ENCODE results near the gene DGKZ. TPM values are rescaled to one million over a fixed set of nuclear protein-coding genes. Genes with fewer than 3 reads are reported as not detected.

DGKZ gene
- total RNA-seq, 1 experiment from 2014 or later, result 68.9 TPM

DNA sequence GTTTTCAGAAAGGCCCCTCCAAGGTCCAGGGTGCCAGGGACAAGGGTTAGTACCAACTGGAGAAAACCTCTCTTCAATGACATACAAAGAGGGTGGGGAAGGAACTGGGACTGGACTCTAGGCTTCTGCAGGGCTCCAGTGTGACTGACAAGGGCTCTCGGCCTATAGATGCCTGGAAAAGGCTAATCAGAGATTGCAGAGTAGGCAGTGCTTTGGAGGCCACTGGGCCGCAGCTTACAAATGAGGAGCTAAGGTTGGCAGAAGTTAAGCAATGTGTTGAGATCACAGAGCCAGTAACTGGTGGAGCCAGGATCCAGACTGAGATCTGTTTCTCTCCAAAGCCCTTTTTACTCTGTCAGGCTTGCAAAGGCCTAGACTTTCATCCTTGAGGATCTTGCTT lies 7.4 kb upstream of the DGKZ start:
- Histone ChIP-seq H3K27me3 (ENCODE audit: insufficient read depth, low read length) (no peaks in the 10 kb centered on the region), H3K18ac (ENCODE audit: insufficient read length, low read depth, low read length) (no peak overlapping the region), H4K91ac (ENCODE audit: insufficient read length, low read depth, low read length) (no peak overlapping the region), H4K8ac (replicated peaks; ENCODE audit: insufficient read length, low read depth, low read length) (no peak overlapping the region), H3K14ac (ENCODE audit: insufficient read depth, low read length) (no peak overlapping the region), H4K5ac (ENCODE audit: insufficient read length, low read depth, low read length) (no peak overlapping the region), H3K79me2 (ENCODE audit: insufficient read depth, low read length) (no peaks in the 10 kb centered on the region), H2BK5ac (ENCODE audit: insufficient read length, low read length) (peak overlapping the region; percentile 6), H2BK15ac (ENCODE audit: low read depth, low read length) (no peak overlapping the region), H3K23ac (ENCODE audit: insufficient read length, low read depth, low read length) (no peak overlapping the region), H2AK5ac (ENCODE audit: insufficient read length, low read length) (no peak overlapping the region), H3K23me2 (ENCODE audit: insufficient read length, low read depth, low read length, poor library complexity, severe bottlenecking) (no peaks in the 10 kb centered on the region), H3T11ph (ENCODE audit: low read length) (no peak overlapping the region), H2BK12ac (ENCODE audit: insufficient read length, low read depth, low read length) (no peak overlapping the region), H3K56ac (ENCODE audit: insufficient read length, low read depth, low read length) (no peak overlapping the region), H3K4me2 (ENCODE audit: insufficient read depth, insufficient read length, low read length) (peak overlapping the region; percentile 17), H2BK20ac (ENCODE audit: low read depth, low read length, poor library complexity, severe bottlenecking) (no peak overlapping the region), H2BK120ac (ENCODE audit: low read depth, low read length, poor library complexity, severe bottlenecking) (no peak overlapping the region), H3K9ac (ENCODE audit: extremely low read depth, insufficient read length, low read length) (no peak overlapping the region), H3K79me1 (ENCODE audit: insufficient read depth, low read depth, low read length, poor library complexity, severe bottlenecking) (no peaks in the 10 kb centered on the region), H2AFZ (ENCODE audit: low read length) (no peak overlapping the region), H3K27ac (ENCODE audit: insufficient read length, low read depth, low read length) (peak overlapping the region; percentile 53), H3K4me1 (ENCODE audit: insufficient read depth, low read length) (peaks cover 39% of the 10 kb centered on the region), H3K4ac (ENCODE audit: low read depth, low read length) (no peak overlapping the region), H4K20me1 (ENCODE audit: control insufficient read depth, insufficient read depth, insufficient read length) (no peaks in the 10 kb centered on the region), H3K9me3 (ENCODE audit: control insufficient read depth, low read depth, low read length) (no peaks in the 10 kb centered on the region)
- Mint-ChIP-seq H3K27ac (peak overlapping the region; percentile 90 to 98 (median 98)), H3K9me3 (no peaks in the 10 kb centered on the region), H3K27me3 (ENCODE audit: low read depth) (peaks cover 9% of the 10 kb centered on the region), H3K4me3 (peak overlapping the region; percentile 45 to 74; a peak in 3 of 5 replicates), H3K36me3 (ENCODE audit: insufficient read depth in 1 of 3, low read depth in 3 of 3) (no peaks in the 10 kb centered on the region; a peak in 1 of 7 replicates), H3K4me1 (peaks cover 86 to 96% of the 10 kb centered on the region in 2 experiments)
- TF ChIP-seq, protein P1, sequence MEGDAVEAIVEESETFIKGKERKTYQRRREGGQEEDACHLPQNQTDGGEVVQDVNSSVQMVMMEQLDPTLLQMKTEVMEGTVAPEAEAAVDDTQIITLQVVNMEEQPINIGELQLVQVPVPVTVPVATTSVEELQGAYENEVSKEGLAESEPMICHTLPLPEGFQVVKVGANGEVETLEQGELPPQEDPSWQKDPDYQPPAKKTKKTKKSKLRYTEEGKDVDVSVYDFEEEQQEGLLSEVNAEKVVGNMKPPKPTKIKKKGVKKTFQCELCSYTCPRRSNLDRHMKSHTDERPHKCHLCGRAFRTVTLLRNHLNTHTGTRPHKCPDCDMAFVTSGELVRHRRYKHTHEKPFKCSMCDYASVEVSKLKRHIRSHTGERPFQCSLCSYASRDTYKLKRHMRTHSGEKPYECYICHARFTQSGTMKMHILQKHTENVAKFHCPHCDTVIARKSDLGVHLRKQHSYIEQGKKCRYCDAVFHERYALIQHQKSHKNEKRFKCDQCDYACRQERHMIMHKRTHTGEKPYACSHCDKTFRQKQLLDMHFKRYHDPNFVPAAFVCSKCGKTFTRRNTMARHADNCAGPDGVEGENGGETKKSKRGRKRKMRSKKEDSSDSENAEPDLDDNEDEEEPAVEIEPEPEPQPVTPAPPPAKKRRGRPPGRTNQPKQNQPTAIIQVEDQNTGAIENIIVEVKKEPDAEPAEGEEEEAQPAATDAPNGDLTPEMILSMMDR (conservative IDR thresholded peaks at IDR 0.05), result no peak
- no CpG with 5 or more reads among the region's 2 CpGs for WGBS (ENCODE audit: extremely low coverage, insufficient read length, low lambda C conversion rate)
- DNase-seq, result no peak
